Jurkat, Clone E6-1 (cell line): ENCODE measurements around the gene CES1.
"Not testable (repeated sequence)": the region's sequence is repeated elsewhere in the genome, so short reads cannot be mapped to it uniquely, and the experiment has no call there.

Experiments used
- DNase-seq: peaks from one replicate; pipeline ENCODE4 v3.0.0-alpha.2; 2011; ENCODE audit warnings: low read depth, low spot score
- H3K4me3 ChIP-seq: 2 replicates; pipeline ENCODE4 v1.5.1; 2011; ENCODE audit warnings: mild to moderate bottlenecking, low read length, control low read depth, moderate library complexity

CES1 gene

GRCh38 chr16:55835173-55835572, 2.3 kb upstream of the CES1 start:
- H3K4me3 ChIP-seq, DNase-seq: not testable (repeated sequence)

DNA sequence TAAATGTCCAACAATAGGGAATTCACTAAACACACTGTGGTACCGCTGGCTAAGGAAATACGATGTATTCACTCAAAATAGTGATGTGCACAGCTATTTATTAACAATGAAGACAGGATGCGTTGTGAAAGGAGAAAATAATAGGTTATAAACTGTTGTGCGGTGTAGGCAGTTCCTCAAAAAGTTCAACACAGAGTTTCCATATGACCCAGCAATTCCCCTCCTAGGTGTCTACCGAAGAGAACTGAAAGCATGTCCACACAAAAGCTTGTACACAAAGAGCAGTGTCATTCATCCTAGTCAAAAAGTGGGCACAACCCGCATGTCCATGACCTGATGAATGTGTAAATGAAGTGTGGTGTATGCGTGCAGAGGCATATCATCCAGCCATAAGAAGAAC, 1.2 kb upstream of the CES1 start:
- DNase-seq, result no peak
- no peak overlapping the region for H3K4me3 ChIP-seq

GRCh38 chr16:55832425-55832772, 497 bp downstream of the CES1 start:
- H3K4me3 ChIP-seq, result no peak overlapping the region
- DNase-seq, result no peak

DNA sequence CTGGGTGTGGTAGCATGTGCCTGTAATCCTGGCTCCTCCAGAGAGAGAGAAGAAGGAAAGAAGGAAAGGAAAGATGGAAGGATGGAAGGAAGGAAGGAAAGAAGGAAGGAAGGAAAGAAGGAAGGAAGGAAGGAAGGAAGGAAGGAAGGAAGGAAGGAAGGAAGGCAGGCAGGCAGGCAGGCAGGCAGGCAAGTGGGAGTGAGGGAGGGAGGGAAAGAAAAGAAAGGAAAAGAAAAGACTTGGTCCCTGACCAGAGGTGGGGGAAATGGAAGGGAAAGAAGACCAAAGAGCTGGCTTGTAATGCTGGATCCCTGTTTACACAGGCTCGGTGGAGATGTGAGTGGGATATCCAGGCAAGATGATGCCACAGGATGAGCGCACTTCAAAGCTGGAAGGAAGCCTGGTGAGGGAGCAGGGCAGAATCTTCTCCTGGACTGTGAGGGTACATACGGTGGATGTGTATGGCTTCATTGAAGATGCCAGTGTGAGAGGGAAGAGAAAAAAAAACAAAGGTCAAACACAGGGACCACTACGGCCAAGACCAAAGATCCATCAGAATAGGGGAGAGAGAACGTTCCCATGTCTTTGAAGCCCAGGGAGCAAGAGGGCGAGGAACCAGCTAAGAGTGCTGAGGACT, 2.1 kb downstream of the CES1 start:
- no peak overlapping the region for H3K4me3 ChIP-seq
- no peak for DNase-seq

- not testable (repeated sequence) for DNase-seq, H3K4me3 ChIP-seq
These were observed 3.7 kb downstream of the CES1 start for GRCh38 chr16:55829232-55829631.

DNA sequence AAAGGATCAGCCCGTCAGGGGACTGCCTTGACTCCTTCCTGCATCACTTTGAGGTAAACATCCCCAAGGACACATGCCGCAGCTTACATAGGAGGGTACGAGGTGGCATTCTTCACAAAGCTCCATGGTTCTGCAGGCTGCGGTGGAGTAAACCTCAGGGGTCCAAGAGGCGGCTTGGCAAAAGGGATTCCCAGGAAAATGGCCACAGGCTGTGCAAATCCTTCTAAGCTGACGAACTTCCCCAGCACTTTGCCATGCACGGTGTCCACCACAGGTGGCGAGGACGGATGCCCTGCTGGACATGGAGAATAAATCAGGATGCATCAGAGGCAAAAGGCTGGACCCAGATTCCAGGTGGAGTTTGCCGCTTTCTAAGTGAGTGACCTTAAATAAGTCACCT, 4.2 kb downstream of the CES1 start:
- H3K4me3 ChIP-seq, result no peak overlapping the region
- no peak for DNase-seq

DNA sequence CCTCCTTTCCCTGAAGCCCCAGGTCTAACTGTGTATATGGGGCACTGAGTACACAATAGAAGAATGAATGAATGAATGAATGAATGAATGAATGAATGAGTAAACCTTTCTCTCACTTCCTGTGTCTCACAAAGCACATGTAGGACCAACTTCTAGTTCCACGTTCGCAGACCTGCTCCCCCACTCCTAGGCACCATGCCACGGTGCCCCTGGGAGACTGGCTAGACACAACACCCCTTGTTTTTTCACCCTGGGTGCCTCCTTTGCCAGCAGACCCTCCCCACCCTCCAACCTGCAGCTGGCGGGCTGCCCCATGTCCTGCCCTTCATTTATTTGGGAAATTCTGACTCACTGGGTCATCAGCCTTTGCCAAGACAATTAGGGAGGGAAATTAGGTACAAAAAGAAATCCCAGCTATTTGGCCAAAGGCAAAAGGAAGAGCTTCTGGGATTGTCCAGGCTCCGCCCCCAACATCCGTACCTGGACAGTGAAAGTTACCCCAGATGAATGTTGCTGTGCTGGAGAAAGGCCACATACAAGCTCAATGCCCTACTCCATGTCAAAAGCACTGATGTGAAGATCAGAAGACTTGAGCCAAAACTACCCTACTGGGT, 7.7 kb downstream of the CES1 start:
- no peak overlapping the region for H3K4me3 ChIP-seq
- no peak for DNase-seq

GRCh38 chr16:55824473-55825000, 8.4 kb downstream of the CES1 start:
- H3K4me3 ChIP-seq, result no peak overlapping the region
- no peak for DNase-seq

DNA sequence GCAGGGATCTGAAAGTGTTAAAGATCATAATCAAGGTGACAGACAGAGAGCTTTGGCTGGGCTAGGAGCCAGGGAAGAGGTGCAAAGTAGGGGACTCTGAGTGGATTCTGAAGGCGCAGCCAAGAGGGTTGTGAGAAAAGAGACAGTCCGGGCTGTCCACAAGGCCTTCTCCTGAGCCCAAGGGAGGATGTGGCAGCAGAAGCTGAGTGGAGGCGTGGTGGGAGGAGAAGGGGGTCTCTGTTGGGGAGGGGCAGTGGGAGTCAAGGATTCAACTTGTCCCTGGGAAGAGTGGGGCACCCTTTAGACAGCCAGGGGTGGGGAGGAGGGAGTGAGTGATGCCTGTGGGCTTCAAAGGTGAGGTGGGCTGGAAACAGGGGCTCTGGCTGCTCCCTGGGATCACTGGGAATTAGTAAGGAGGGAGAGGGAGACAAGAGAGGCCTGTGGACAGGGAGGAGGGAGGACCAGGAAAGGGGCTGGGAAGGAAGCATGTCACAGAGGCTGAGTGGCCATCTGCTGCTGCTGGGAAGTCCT, 10.6 kb downstream of the CES1 start:
- DNase-seq, result no peak
- no peak overlapping the region for H3K4me3 ChIP-seq

GRCh38 chr16:55821210-55821609, 11.7 kb downstream of the CES1 start:
- no peak overlapping the region for H3K4me3 ChIP-seq

DNA sequence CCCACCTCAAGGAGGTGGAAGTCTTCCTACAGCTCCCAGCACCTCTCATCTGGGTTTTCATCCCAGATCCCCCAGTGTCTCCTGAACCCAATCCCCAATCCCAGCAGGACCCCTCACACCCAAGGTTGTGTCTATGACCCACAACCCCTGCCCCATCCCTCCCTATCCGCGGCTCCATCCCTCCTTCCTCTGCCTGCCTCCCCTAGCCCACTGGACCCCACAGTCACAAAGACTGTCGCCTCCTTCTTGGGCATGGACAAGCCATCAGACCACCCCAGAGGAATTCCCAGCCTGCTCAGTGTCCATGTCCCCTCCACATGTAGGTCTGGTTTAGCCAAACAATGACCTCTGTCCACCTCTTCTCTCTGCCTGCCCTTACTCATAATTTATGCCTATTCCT, 12.3 kb downstream of the CES1 start:
- H3K4me3 ChIP-seq, result no peak overlapping the region

More at GRCh38 chr16:55821210-55821609, 11.7 kb downstream of the CES1 start:
- no peak for DNase-seq

DNA sequence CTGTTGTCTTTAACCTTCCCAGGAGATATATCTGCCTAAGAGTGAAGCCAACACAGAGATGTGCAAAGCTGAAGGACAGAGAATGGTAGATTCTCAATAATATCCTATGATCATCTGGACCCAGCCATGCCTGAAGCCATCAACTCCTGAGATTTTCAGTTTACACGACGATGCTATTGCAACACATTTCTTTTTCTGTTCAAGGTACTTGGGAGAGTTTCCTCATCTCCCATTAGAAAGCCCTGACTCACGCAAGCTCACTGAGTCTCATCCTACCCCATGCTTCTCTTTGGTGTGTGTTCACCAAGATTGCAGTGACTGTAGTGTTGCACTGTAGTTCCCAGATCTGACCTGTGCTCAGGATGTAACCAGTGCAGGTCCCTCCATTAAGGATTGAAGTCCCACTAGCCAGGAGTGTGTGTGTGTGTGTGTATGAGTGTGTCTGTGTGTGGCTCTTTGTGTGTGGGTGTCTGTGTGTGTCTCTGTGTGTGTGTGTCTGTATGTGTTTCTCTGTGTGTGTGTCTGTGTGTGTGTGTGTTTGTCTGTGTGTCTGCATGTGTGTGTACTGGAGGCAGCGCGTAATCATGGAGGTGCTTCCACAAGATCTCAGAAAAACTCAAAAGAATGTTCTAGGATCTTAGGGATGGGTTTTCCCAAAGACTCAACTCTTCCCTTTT, 15.5 kb downstream of the CES1 start:
- DNase-seq, result no peak
- no peak overlapping the region for H3K4me3 ChIP-seq

More for the DNA sequence above, 12.3 kb downstream of the CES1 start:
- no peak for DNase-seq

DNA sequence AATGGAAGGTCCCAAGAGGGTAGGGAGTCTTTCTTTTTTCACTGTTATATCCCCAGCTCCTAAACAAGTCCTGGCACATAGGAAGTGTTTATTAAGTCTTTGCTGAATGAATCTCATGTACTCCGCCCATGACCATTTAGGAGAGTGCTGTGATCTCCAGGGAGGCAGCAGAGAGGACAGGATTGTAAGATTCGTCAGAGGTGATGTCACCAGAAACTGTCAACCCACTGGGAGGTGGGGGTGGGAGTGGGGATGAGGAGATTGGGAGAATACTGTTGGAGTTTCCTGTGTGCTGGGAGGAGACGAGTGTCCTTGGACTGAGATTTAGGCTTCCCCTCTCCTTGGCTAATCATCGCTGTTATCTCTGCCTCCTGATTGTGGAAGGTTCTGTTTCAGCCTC, 16.7 kb downstream of the CES1 start:
- not testable (repeated sequence) for H3K4me3 ChIP-seq, DNase-seq

- no peak for DNase-seq
These were observed 17.6 kb downstream of the CES1 start for GRCh38 chr16:55815320-55815719.

DNA sequence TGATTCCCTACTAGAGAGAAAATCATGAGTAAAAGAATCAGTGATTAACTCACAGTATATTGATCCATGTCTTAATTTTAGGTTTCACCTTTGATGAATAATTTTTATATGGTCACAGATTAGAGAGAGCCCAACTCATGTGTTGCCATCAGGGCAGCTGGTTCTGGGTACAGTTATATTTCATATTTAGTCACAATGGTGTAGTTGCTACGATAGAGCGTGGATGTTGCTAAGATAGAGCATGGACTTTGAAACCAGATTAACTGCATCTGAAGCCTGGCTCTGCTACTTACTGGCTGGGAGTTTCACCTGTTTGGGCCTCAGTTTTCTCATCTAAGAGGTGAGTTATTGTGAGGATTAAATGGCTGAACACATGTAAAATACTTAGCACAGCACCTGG, 18.7 kb downstream of the CES1 start:
- not testable (repeated sequence) for DNase-seq, H3K4me3 ChIP-seq

More at GRCh38 chr16:55815320-55815719, 17.6 kb downstream of the CES1 start:
- no peak overlapping the region for H3K4me3 ChIP-seq

- H3K4me3 ChIP-seq, DNase-seq: not testable (repeated sequence)
These were observed 19.2 kb downstream of the CES1 start for GRCh38 chr16:55813730-55814129.

GRCh38 chr16:55812951-55813350, 19.9 kb downstream of the CES1 start:
- H3K4me3 ChIP-seq, result no peak overlapping the region

GRCh38 chr16:55811811-55812210, 21.1 kb downstream of the CES1 start:
- no peak for DNase-seq
- H3K4me3 ChIP-seq, result no peak overlapping the region

More at GRCh38 chr16:55812951-55813350, 19.9 kb downstream of the CES1 start:
- no peak for DNase-seq

- no peak overlapping the region for H3K4me3 ChIP-seq
- DNase-seq, result no peak
These were observed 22.4 kb downstream of the CES1 start for GRCh38 chr16:55810451-55810961.

GRCh38 chr16:55809851-55810250, 23.0 kb downstream of the CES1 start:
- DNase-seq, result no peak
- H3K4me3 ChIP-seq, result no peak overlapping the region
